ENCODE measurements around the gene WDSUB1.

Gene WDSUB1

GRCh38 chr2:159225025-159226016 is 61.2 kb downstream of the WDSUB1 start:
- no peak for DNase-seq (ENCODE audit: low read depth in 2 of 2)

- no peak for DNase-seq (ENCODE audit: low read depth in 2 of 2)
These were observed 62.3 kb downstream of the WDSUB1 start for GRCh38 chr2:159224061-159224813.

GRCh38 chr2:159219394-159219998 is 67.0 kb downstream of the WDSUB1 start:
- DNase-seq (ENCODE audit: low read depth in 2 of 2): no peak

GRCh38 chr2:159218389-159218788 is 68.1 kb downstream of the WDSUB1 start:
- no peak for DNase-seq (ENCODE audit: low read depth in 2 of 2)

GRCh38 chr2:159217676-159218075 is 68.8 kb downstream of the WDSUB1 start:
- no peak for DNase-seq (ENCODE audit: low read depth in 2 of 2)

GRCh38 chr2:159215116-159215515 is 71.4 kb downstream of the WDSUB1 start:
- no peak for DNase-seq (ENCODE audit: low read depth in 2 of 2)

GRCh38 chr2:159214325-159214865 is 72.1 kb downstream of the WDSUB1 start:
- DNase-seq (ENCODE audit: low read depth in 2 of 2): no peak

- no peak for DNase-seq (ENCODE audit: low read depth in 2 of 2)
These were observed 73.2 kb downstream of the WDSUB1 start for GRCh38 chr2:159213296-159213695.

GRCh38 chr2:159211447-159212396 is 74.8 kb downstream of the WDSUB1 start:
- no peak for DNase-seq (ENCODE audit: low read depth in 2 of 2)

GRCh38 chr2:159209341-159210306 is 76.9 kb downstream of the WDSUB1 start:
- peak in 1 of 2 donors; percentile 22 for DNase-seq (ENCODE audit: low read depth in 2 of 2)

GRCh38 chr2:159208438-159208837 is 78.1 kb downstream of the WDSUB1 start:
- DNase-seq (ENCODE audit: low read depth in 2 of 2): no peak

GRCh38 chr2:159206736-159207380 is 79.6 kb downstream of the WDSUB1 start:
- DNase-seq (ENCODE audit: low read depth in 2 of 2): no peak

- no peak for DNase-seq (ENCODE audit: low read depth in 2 of 2)
These were observed 81.9 kb downstream of the WDSUB1 start for GRCh38 chr2:159204381-159205144.

GRCh38 chr2:159202568-159203071 is 83.9 kb downstream of the WDSUB1 start:
- no peak for DNase-seq (ENCODE audit: low read depth in 2 of 2)

- no peak for DNase-seq (ENCODE audit: low read depth in 2 of 2)
These were observed 85.0 kb downstream of the WDSUB1 start for GRCh38 chr2:159201360-159202063.

- no peak for DNase-seq (ENCODE audit: low read depth in 2 of 2)
These were observed 86.0 kb downstream of the WDSUB1 start for GRCh38 chr2:159200498-159200897.

GRCh38 chr2:159199761-159200465 is 86.6 kb downstream of the WDSUB1 start:
- no peak for DNase-seq (ENCODE audit: low read depth in 2 of 2)

Measured in activated CD8-positive, alpha-beta memory T cell treated with anti-CD3 and anti-CD28 coated beads for 4 hours (primary cell).